NCI-H1930 (cell line): ENCODE measurements around the gene CSNK1A1L.
"Not testable (repeated sequence)": the region's sequence is repeated elsewhere in the genome, so short reads cannot be mapped to it uniquely, and the experiment has no call there.

Experiments used
- DNase-seq, 2 experiments: peaks; one replicate each; lab custom pipeline; 2025; lab: John Stamatoyannopoulos, UW

The CSNK1A1L gene

GRCh38 chr13:37058910-37059847, 46.3 kb downstream of the CSNK1A1L start, which contains the start of gene SUPT20H:
SUPT20H (minus strand) TSS chr13:37059688; CDS start chr13:37051490, 8,198 bp downstream.
- DNase-seq: peak; percentile 90 to 92

- not testable (repeated sequence) for DNase-seq
Observed at GRCh38 chr13:37056228-37056627, 49.2 kb downstream of the CSNK1A1L start.
